ENCODE measurements around the gene TAF9B. TPM values are rescaled to one million over a fixed set of nuclear protein-coding genes. Genes with fewer than 3 reads are reported as not detected.
"Not testable (repeated sequence)": the region's sequence is repeated elsewhere in the genome, so short reads cannot be mapped to it uniquely, and the experiment has no call there.

TAF9B gene
- total RNA-seq, 4 donors from 2014 or later, result 15.7 to 35.0 (median 25.1) TPM

GRCh38 chrX:78140206-78140605 lies 756 bp upstream of the TAF9B start:
- ATAC-seq (ENCODE audit: low FRiP score), result no peak
- TF ChIP-seq CTCF (IDR thresholded peaks at IDR 0.05), result no peak
- no peak for DNase-seq (ENCODE audit: low spot score)

GRCh38 chrX:78133238-78133960 lies 6.1 kb downstream of the TAF9B start:
- DNase-seq (ENCODE audit: low spot score) (no peak), ATAC-seq (ENCODE audit: low FRiP score) (no peak)

GRCh38 chrX:78131117-78131516 lies 8.3 kb downstream of the TAF9B start:
- no peak for ATAC-seq (ENCODE audit: low FRiP score)
- no peak for TF ChIP-seq CTCF (IDR thresholded peaks at IDR 0.05)
- no peak for DNase-seq (ENCODE audit: low spot score)

More at GRCh38 chrX:78133238-78133960, 6.1 kb downstream of the TAF9B start:
- no peak for TF ChIP-seq CTCF (IDR thresholded peaks at IDR 0.05)

- DNase-seq (ENCODE audit: low spot score) (no peak), ATAC-seq (ENCODE audit: low FRiP score) (no peak)
- TF ChIP-seq CTCF (IDR thresholded peaks at IDR 0.05), result no peak
Observed at GRCh38 chrX:78130396-78130795, 9.1 kb downstream of the TAF9B start.

- no peak for TF ChIP-seq CTCF (IDR thresholded peaks at IDR 0.05)
- DNase-seq (ENCODE audit: low spot score) (no peak), ATAC-seq (ENCODE audit: low FRiP score) (no peak)
Observed at GRCh38 chrX:78129714-78130113, 9.7 kb downstream of the TAF9B start.

GRCh38 chrX:78125781-78126180 lies 13.7 kb downstream of the TAF9B start:
- not testable (repeated sequence) for DNase-seq (ENCODE audit: low spot score); ATAC-seq (ENCODE audit: low FRiP score)

- ATAC-seq (ENCODE audit: low FRiP score), result no peak
- TF ChIP-seq CTCF (IDR thresholded peaks at IDR 0.05), result no peak
- no peak for DNase-seq (ENCODE audit: low spot score)
Observed at GRCh38 chrX:78125148-78125547, 14.3 kb downstream of the TAF9B start.

Measured in omental fat pad (tissue), 4 donors.